GM23338 (cell line): ENCODE data around the gene RHOA. TPM values are rescaled to one million over a fixed set of nuclear protein-coding genes. Genes with fewer than 3 reads are reported as not detected.

Experiments
- ATAC-seq: fragments of 200-7000 bp; cut with Tn5 transposase; 3 replicates; pipeline ENCODE4 v1.9.1; 2020
- DNase-seq: peaks from one replicate; pipeline ENCODE4 v3.0.0-alpha.2; 2015; ENCODE audit warnings: low spot score
- H2AFZ ChIP-seq: fragments of 200-600 bp; sonication (generic); 2 replicates; pipeline ENCODE4 v1.8.0; 2016; ENCODE audit warnings: antibody characterized with exemption, mild to moderate bottlenecking, moderate library complexity
- H3F3A ChIP-seq: fragments of 200-600 bp; sonication (generic); replicated peaks from 2 replicates; pipeline ENCODE4 v1.8.0; 2017; ENCODE audit warnings: antibody characterized with exemption, mixed run types, low read depth
- H3K27ac ChIP-seq: fragments of 200-600 bp; sonication (generic); 2 replicates; pipeline ENCODE4 v1.6.1; 2016; ENCODE audit warnings: low read depth
- H3K27me3 ChIP-seq: fragments of 200-600 bp; sonication (generic); 2 replicates; pipeline ENCODE4 v1.8.0; 2016; ENCODE audit warnings: mild to moderate bottlenecking, mixed run types, moderate library complexity; ENCODE audit not compliant: insufficient read depth
- H3K36me3 ChIP-seq: fragments of 200-600 bp; sonication (generic); 2 replicates; pipeline ENCODE4 v1.8.0; 2016; ENCODE audit warnings: mild to moderate bottlenecking; ENCODE audit not compliant: insufficient read depth
- H3K4me1 ChIP-seq: fragments of 200-600 bp; sonication (generic); 2 replicates; pipeline ENCODE4 v1.8.0; 2016; ENCODE audit warnings: mild to moderate bottlenecking, moderate library complexity; ENCODE audit not compliant: insufficient read depth
- H3K4me2 ChIP-seq: fragments of 200-600 bp; sonication (generic); 2 replicates; pipeline ENCODE4 v1.7.1; 2017; ENCODE audit warnings: mixed run types
- H3K4me3 ChIP-seq: fragments of 200-600 bp; sonication (generic); 2 replicates; pipeline ENCODE4 v1.6.1; 2016; ENCODE audit warnings: mixed run types
- H3K79me2 ChIP-seq: fragments of 200-600 bp; sonication (generic); replicated peaks from 2 replicates; pipeline ENCODE4 v1.8.0; 2017; ENCODE audit warnings: mild to moderate bottlenecking; ENCODE audit not compliant: insufficient read depth
- H3K9me2 ChIP-seq: fragments of 200-600 bp; sonication (generic); 2 replicates; pipeline ENCODE4 v1.8.0; 2017; ENCODE audit not compliant: insufficient read depth
- H4K20me1 ChIP-seq: fragments of 200-600 bp; sonication (generic); replicated peaks from 2 replicates; pipeline ENCODE4 v1.8.0; 2017; ENCODE audit warnings: mild to moderate bottlenecking; ENCODE audit not compliant: insufficient read depth
- H3K27ac Mint-ChIP-seq: 2 replicates; pipeline ENCODE4 v1.8.0; 2020; ENCODE audit warnings: inconsistent platforms, mild to moderate bottlenecking, moderate library complexity, mixed read lengths
- H3K27me3 Mint-ChIP-seq: 3 replicates; pipeline ENCODE4 v1.8.0; 2022; ENCODE audit warnings: low read depth, mild to moderate bottlenecking, moderate library complexity, mixed read lengths, inconsistent platforms; ENCODE audit not compliant: insufficient read depth, poor library complexity
- H3K36me3 Mint-ChIP-seq: 3 replicates; pipeline ENCODE4 v1.8.0; 2021; ENCODE audit warnings: low read depth, mild to moderate bottlenecking, inconsistent platforms, moderate library complexity, mixed read lengths
- H3K4me1 Mint-ChIP-seq: 3 replicates; pipeline ENCODE4 v1.8.0; 2020; ENCODE audit warnings: mild to moderate bottlenecking, inconsistent platforms, mixed read lengths
- H3K4me3 Mint-ChIP-seq: 3 replicates; pipeline ENCODE4 v1.8.0; 2021; ENCODE audit warnings: moderate library complexity, mild to moderate bottlenecking, inconsistent platforms, mixed read lengths
- H3K9me3 Mint-ChIP-seq: 3 replicates; pipeline ENCODE4 v1.8.0; 2020; ENCODE audit warnings: moderate library complexity, mild to moderate bottlenecking, inconsistent platforms, mixed read lengths
- CREB1 ChIP-seq: fragments of 250-450 bp; sonication (Bioruptor Pico); IDR thresholded peaks from 2 replicates; pipeline ENCODE4 v1.5.0; 2020; ENCODE audit warnings: low read depth, mild to moderate bottlenecking, moderate library complexity
- JUNB ChIP-seq: IDR thresholded peaks from one replicate; pipeline ENCODE4 v1.6.1; 2016; ENCODE audit warnings: antibody characterized with exemption; ENCODE audit not compliant: unreplicated experiment
- POLR2AphosphoS5 ChIP-seq: IDR thresholded peaks from 2 replicates; pipeline ENCODE4 v1.6.1; 2016; ENCODE audit warnings: antibody characterized with exemption, low read depth
- STAT1 ChIP-seq: IDR thresholded peaks from one replicate; pipeline ENCODE4 v1.6.1; 2016; ENCODE audit warnings: antibody characterized with exemption; ENCODE audit not compliant: unreplicated experiment
- ZNF331 ChIP-seq: fragments of 250-450 bp; sonication (Bioruptor Pico); IDR thresholded peaks from 2 replicates; pipeline ENCODE4 v1.5.0; 2020; ENCODE audit warnings: low read depth, mild to moderate bottlenecking, moderate library complexity
- polyA plus RNA-seq: library from polyadenylated mRNA; unstranded; fragments of >200 nt; fragmentation: Nextera tagmentation; extraction: Ambion mirVana; gene quantifications from 2 replicates; pipeline ENCODE4 v1.2.1, GENCODE V29; 2016
- total RNA-seq: library from RNA; depleted of rRNA; stranded (reverse); fragments of >200 nt; shearing (Covaris generic); gene quantifications from 2 replicates; pipeline ENCODE4 v1.2.3, GENCODE V29; 2014
- TF ChIP-seq, protein P1 (sequence below): fragments of 250-450 bp; sonication (Bioruptor Pico); IDR thresholded peaks from 2 replicates; pipeline ENCODE4 v1.5.0; 2020; ENCODE audit warnings: mild to moderate bottlenecking, moderate library complexity
- TF ChIP-seq, protein P2 (sequence below), 2 experiments: fragments of 200-600 bp in 1 of 2; sonication (generic) in 1 of 2; conservative IDR thresholded peaks; 2 replicates each; pipeline versions ENCODE4 v1.5.1 to v1.6.1; 2016 to 2017; ENCODE audit warnings: antibody characterized with exemption in 2 of 2, low read depth in 2 of 2, mild to moderate bottlenecking in 2 of 2, moderate library complexity in 1 of 2

Gene RHOA
- total and polyA plus RNA-seq, 2 experiments from 2014 or later = 248 to 373 TPM

DNA sequence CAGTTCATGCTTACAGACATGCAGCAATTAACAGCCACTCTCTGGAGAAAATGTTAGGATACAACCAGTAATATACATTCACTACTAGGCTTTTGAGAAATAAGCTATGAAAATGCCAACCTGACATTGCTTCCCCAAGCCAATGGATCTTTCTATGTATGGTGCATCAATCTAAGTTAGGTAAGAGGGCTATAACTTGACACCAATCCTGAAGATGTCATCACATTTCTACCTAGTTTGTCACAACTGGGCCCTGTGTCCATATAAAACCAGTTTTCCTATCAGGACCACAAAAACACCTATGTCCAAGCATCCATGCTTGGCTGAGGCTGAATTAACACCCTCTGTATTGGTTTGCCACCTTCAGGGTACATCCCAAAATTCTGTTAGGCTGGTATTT lies 39.8 kb downstream of the RHOA start:
- peaks cover 64% of the 10 kb centered on the region for H3K79me2 ChIP-seq
- Mint-ChIP-seq H3K27ac (no peak overlapping the region), H3K4me1 (no peaks in the 10 kb centered on the region), H3K9me3 (no peaks in the 10 kb centered on the region), H3K27me3 (peaks cover 2% of the 10 kb centered on the region), H3K4me3 (no peak overlapping the region), H3K36me3 (peaks cover 64% of the 10 kb centered on the region)
- no peak overlapping the region for H3K4me2 ChIP-seq
- H3K4me1 ChIP-seq = no peaks in the 10 kb centered on the region
- H3K4me3 ChIP-seq = no peak overlapping the region
- peaks cover 9% of the 10 kb centered on the region for H3F3A ChIP-seq
- TF ChIP-seq, protein P1, sequence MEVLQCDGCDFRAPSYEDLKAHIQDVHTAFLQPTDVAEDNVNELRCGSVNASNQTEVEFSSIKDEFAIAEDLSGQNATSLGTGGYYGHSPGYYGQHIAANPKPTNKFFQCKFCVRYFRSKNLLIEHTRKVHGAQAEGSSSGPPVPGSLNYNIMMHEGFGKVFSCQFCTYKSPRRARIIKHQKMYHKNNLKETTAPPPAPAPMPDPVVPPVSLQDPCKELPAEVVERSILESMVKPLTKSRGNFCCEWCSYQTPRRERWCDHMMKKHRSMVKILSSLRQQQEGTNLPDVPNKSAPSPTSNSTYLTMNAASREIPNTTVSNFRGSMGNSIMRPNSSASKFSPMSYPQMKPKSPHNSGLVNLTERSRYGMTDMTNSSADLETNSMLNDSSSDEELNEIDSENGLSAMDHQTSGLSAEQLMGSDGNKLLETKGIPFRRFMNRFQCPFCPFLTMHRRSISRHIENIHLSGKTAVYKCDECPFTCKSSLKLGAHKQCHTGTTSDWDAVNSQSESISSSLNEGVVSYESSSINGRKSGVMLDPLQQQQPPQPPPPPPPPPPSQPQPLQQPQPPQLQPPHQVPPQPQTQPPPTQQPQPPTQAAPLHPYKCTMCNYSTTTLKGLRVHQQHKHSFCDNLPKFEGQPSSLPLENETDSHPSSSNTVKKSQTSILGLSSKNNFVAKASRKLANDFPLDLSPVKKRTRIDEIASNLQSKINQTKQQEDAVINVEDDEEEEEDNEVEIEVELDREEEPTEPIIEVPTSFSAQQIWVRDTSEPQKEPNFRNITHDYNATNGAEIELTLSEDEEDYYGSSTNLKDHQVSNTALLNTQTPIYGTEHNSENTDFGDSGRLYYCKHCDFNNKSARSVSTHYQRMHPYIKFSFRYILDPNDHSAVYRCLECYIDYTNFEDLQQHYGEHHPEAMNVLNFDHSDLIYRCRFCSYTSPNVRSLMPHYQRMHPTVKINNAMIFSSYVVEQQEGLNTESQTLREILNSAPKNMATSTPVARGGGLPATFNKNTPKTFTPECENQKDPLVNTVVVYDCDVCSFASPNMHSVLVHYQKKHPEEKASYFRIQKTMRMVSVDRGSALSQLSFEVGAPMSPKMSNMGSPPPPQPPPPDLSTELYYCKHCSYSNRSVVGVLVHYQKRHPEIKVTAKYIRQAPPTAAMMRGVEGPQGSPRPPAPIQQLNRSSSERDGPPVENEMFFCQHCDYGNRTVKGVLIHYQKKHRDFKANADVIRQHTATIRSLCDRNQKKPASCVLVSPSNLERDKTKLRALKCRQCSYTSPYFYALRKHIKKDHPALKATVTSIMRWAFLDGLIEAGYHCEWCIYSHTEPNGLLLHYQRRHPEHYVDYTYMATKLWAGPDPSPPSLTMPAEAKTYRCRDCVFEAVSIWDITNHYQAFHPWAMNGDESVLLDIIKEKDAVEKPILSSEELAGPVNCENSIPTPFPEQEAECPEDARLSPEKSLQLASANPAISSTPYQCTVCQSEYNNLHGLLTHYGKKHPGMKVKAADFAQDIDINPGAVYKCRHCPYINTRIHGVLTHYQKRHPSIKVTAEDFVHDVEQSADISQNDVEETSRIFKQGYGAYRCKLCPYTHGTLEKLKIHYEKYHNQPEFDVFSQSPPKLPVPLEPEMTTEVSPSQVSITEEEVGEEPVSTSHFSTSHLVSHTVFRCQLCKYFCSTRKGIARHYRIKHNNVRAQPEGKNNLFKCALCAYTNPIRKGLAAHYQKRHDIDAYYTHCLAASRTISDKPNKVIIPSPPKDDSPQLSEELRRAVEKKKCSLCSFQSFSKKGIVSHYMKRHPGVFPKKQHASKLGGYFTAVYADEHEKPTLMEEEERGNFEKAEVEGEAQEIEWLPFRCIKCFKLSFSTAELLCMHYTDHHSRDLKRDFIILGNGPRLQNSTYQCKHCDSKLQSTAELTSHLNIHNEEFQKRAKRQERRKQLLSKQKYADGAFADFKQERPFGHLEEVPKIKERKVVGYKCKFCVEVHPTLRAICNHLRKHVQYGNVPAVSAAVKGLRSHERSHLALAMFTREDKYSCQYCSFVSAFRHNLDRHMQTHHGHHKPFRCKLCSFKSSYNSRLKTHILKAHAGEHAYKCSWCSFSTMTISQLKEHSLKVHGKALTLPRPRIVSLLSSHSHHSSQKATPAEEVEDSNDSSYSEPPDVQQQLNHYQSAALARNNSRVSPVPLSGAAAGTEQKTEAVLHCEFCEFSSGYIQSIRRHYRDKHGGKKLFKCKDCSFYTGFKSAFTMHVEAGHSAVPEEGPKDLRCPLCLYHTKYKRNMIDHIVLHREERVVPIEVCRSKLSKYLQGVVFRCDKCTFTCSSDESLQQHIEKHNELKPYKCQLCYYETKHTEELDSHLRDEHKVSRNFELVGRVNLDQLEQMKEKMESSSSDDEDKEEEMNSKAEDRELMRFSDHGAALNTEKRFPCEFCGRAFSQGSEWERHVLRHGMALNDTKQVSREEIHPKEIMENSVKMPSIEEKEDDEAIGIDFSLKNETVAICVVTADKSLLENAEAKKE = no peak
- TF ChIP-seq STAT1 (no peak), ZNF331 (CRISPR knock-in tag) (no peak), JUNB (no peak), CREB1 (CRISPR knock-in tag) (no peak), POLR2AphosphoS5 (no peak)
- TF ChIP-seq, protein P2, sequence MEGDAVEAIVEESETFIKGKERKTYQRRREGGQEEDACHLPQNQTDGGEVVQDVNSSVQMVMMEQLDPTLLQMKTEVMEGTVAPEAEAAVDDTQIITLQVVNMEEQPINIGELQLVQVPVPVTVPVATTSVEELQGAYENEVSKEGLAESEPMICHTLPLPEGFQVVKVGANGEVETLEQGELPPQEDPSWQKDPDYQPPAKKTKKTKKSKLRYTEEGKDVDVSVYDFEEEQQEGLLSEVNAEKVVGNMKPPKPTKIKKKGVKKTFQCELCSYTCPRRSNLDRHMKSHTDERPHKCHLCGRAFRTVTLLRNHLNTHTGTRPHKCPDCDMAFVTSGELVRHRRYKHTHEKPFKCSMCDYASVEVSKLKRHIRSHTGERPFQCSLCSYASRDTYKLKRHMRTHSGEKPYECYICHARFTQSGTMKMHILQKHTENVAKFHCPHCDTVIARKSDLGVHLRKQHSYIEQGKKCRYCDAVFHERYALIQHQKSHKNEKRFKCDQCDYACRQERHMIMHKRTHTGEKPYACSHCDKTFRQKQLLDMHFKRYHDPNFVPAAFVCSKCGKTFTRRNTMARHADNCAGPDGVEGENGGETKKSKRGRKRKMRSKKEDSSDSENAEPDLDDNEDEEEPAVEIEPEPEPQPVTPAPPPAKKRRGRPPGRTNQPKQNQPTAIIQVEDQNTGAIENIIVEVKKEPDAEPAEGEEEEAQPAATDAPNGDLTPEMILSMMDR (conservative IDR thresholded peaks at IDR 0.05; ENCODE audit: low read depth in 2 of 2) = no peak
- DNase-seq (no peak), ATAC-seq (no peak)
- H3K36me3 ChIP-seq = peaks cover 33% of the 10 kb centered on the region
- no peaks in the 10 kb centered on the region for H3K27me3 ChIP-seq
- no peaks in the 10 kb centered on the region for H3K9me2 ChIP-seq
- H3K27ac ChIP-seq = no peak overlapping the region
- H4K20me1 ChIP-seq = peaks cover 32% of the 10 kb centered on the region
- H2AFZ ChIP-seq = no peak overlapping the region
